IMR-90 (cell line): ENCODE results near the gene ARHGAP23. TPM values are rescaled to one million over a fixed set of nuclear protein-coding genes. Genes with fewer than 3 reads are reported as not detected.

Experiments used
- ATAC-seq: fragments of 200-7000 bp; cut with Tn5 transposase; 2 replicates; pipeline ENCODE4 v1.9.1; 2020; ENCODE audit warnings: low read depth, mild to moderate bottlenecking, moderate library complexity
- BruUV-seq: library from RNA; stranded (reverse); fragments of 400-500 nt; replicated peaks from 2 replicates; lab custom pipeline; 2021; lab: Mats Ljungman, UMichigan
- CTCF ChIA-PET: fragments of 300-600 bp; formaldehyde crosslinking; extraction: SDS; loops from one replicate; lab custom pipeline; 2021; ENCODE audit warnings: antibody characterized with exemption; lab: Yijun Ruan, JAX
- POLR2A ChIA-PET: fragments of 300-600 bp; sonication (Branson Sonifier 250); formaldehyde crosslinking; loops from one replicate; lab custom pipeline; 2022; ENCODE audit warnings: antibody characterized with exemption; ENCODE audit not compliant: unreplicated experiment; lab: Charles Lee
- DNase-seq: peaks from one replicate; pipeline ENCODE4 v3.0.0; 2013
- H2AFZ ChIP-seq: replicated peaks from 2 replicates; pipeline ENCODE3; 2013; ENCODE audit warnings: low read length, mild to moderate bottlenecking; ENCODE audit not compliant: poor library complexity
- H2AK5ac ChIP-seq: 2 replicates; pipeline ENCODE4 v1.6.1; 2013; ENCODE audit warnings: low read depth, low read length, inconsistent platforms
- H2AK9ac ChIP-seq: replicated peaks from 2 replicates; pipeline ENCODE3; 2013; ENCODE audit warnings: mild to moderate bottlenecking, low read depth, low read length, moderate library complexity; ENCODE audit not compliant: poor library complexity
- H2BK120ac ChIP-seq: 2 replicates; pipeline ENCODE4 v1.6.1; 2013; ENCODE audit warnings: low read depth, low read length, inconsistent platforms
- H2BK15ac ChIP-seq: 3 replicates; pipeline ENCODE4 v1.6.1; 2013; ENCODE audit warnings: low read depth, low read length, inconsistent platforms
- H2BK20ac ChIP-seq: 2 replicates; pipeline ENCODE4 v1.6.1; 2013; ENCODE audit warnings: low read depth, mild to moderate bottlenecking, inconsistent platforms, low read length, moderate library complexity
- H2BK5ac ChIP-seq: 2 replicates; pipeline ENCODE4 v1.6.1; 2013; ENCODE audit warnings: mild to moderate bottlenecking, low read depth, low read length, inconsistent platforms; ENCODE audit not compliant: poor library complexity, severe bottlenecking
- H3K14ac ChIP-seq: replicated peaks from 2 replicates; pipeline ENCODE4 v1.6.1; 2013; ENCODE audit warnings: low read depth, low read length, inconsistent platforms
- H3K18ac ChIP-seq: 2 replicates; pipeline ENCODE4 v1.6.1; 2013; ENCODE audit warnings: low read depth, low read length, control low read depth
- H3K23ac ChIP-seq: 2 replicates; pipeline ENCODE4 v1.6.1; 2013; ENCODE audit warnings: low read depth, low read length, inconsistent platforms
- H3K27ac ChIP-seq: 2 replicates; pipeline ENCODE4 v1.5.1; 2013; ENCODE audit warnings: mild to moderate bottlenecking, control low read depth, low read length; ENCODE audit not compliant: insufficient read depth
- H3K27me3 ChIP-seq: 2 replicates; pipeline ENCODE4 v1.6.1; 2013; ENCODE audit warnings: low read length; ENCODE audit not compliant: control insufficient read depth, insufficient read depth
- H3K36me3 ChIP-seq: 2 replicates; pipeline ENCODE4 v1.6.1; 2013; ENCODE audit warnings: low read length, mixed read lengths; ENCODE audit not compliant: control insufficient read depth, insufficient read depth
- H3K4ac ChIP-seq: 2 replicates; pipeline ENCODE4 v1.6.1; 2013; ENCODE audit warnings: low read depth, low read length, inconsistent platforms
- H3K4me1 ChIP-seq: 2 replicates; pipeline ENCODE4 v1.6.1; 2013; ENCODE audit warnings: low read length, mixed read lengths; ENCODE audit not compliant: control insufficient read depth, insufficient read depth
- H3K4me2 ChIP-seq: 2 replicates; pipeline ENCODE4 v1.6.1; 2013; ENCODE audit warnings: low read depth, mild to moderate bottlenecking, control low read depth, low read length, moderate library complexity
- H3K4me3 ChIP-seq: 2 replicates; pipeline ENCODE4 v1.5.1; 2013; ENCODE audit warnings: low read depth, mild to moderate bottlenecking, control low read depth, low read length, moderate library complexity; ENCODE audit not compliant: insufficient read depth
- H3K56ac ChIP-seq: 2 replicates; pipeline ENCODE4 v1.6.1; 2013; ENCODE audit warnings: low read length, inconsistent platforms; ENCODE audit not compliant: insufficient read depth; ENCODE audit errors: extremely low read depth
- H3K79me1 ChIP-seq, 2 experiments: 2 replicates each; pipeline ENCODE4 v1.6.1; 2013; ENCODE audit warnings: low read length in 2 of 2, inconsistent platforms in 1 of 2, low read depth in 1 of 2
- H3K9ac ChIP-seq: 2 replicates; pipeline ENCODE4 v1.6.1; 2013; ENCODE audit warnings: low read depth, low read length, control low read depth
- H3K9me1 ChIP-seq: 2 replicates; pipeline ENCODE4 v1.6.1; 2013; ENCODE audit warnings: low read length, inconsistent platforms; ENCODE audit not compliant: insufficient read depth
- H3K9me3 ChIP-seq: 2 replicates; pipeline ENCODE4 v1.6.1; 2013; ENCODE audit warnings: low read length; ENCODE audit not compliant: control insufficient read depth, insufficient read depth
- H4K20me1 ChIP-seq: 2 replicates; pipeline ENCODE4 v1.6.1; 2013; ENCODE audit warnings: low read length, inconsistent platforms; ENCODE audit not compliant: insufficient read depth
- H4K5ac ChIP-seq: 2 replicates; pipeline ENCODE4 v1.6.1; 2013; ENCODE audit warnings: mild to moderate bottlenecking, low read depth, low read length, control low read depth
- H4K8ac ChIP-seq, 2 experiments: 2 replicates each; pipeline ENCODE4 v1.6.1; 2013; ENCODE audit warnings: low read depth in 2 of 2, low read length in 2 of 2, control low read depth in 1 of 2, inconsistent platforms in 1 of 2
- H4K91ac ChIP-seq: 2 replicates; pipeline ENCODE4 v1.6.1; 2013; ENCODE audit warnings: low read depth, low read length, inconsistent platforms; ENCODE audit not compliant: insufficient read depth
- CEBPB ChIP-seq: IDR thresholded peaks from 2 replicates; pipeline ENCODE4 v1.6.1; 2012; ENCODE audit warnings: low read depth, low read length, improper control_type of control experiment
- FOS ChIP-seq: fragments of 150-350 bp; IDR thresholded peaks from 2 replicates; pipeline ENCODE4 v1.6.1; 2016; ENCODE audit warnings: low read depth, low read length
- MAZ ChIP-seq: IDR thresholded peaks from 2 replicates; pipeline ENCODE4 v1.6.1; 2012; ENCODE audit warnings: low read depth, mild to moderate bottlenecking, low read length, improper control_type of control experiment, moderate library complexity, borderline replicate concordance
- MXI1 ChIP-seq: IDR thresholded peaks from 2 replicates; pipeline ENCODE4 v1.6.1; 2012; ENCODE audit warnings: low read depth, mild to moderate bottlenecking, low read length, moderate library complexity, borderline replicate concordance
- NFE2L2 ChIP-seq: fragments of 150-350 bp; IDR thresholded peaks from 2 replicates; pipeline ENCODE4 v1.6.1; 2016; ENCODE audit warnings: low read depth, mild to moderate bottlenecking, low read length
- RAD21 ChIP-seq: IDR thresholded peaks from 2 replicates; pipeline ENCODE4 v1.6.1; 2012; ENCODE audit warnings: low read length, improper control_type of control experiment
- RCOR1 ChIP-seq: IDR thresholded peaks from 2 replicates; pipeline ENCODE4 v1.6.1; 2012; ENCODE audit warnings: mild to moderate bottlenecking, low read length, improper control_type of control experiment; ENCODE audit not compliant: insufficient replicate concordance
- SMC3 ChIP-seq: fragments of 150-350 bp; IDR thresholded peaks from 2 replicates; pipeline ENCODE4 v1.6.1; 2016; ENCODE audit warnings: low read depth, mild to moderate bottlenecking, antibody characterized with exemption, low read length, moderate library complexity
- WGBS, 2 experiments: methylation state at CpG; one replicate each; pipeline versions ENCODE4 v1.1.5 to v1.1.7; 2013; ENCODE audit warnings: missing lambda C conversion rate in 2 of 2; ENCODE audit not compliant: insufficient read length in 1 of 2; ENCODE audit errors: extremely low coverage in 2 of 2; 5-methylcytosine and 5-hydroxymethylcytosine counted together
- dilution Hi-C: fragments of 300-500 bp; cut with HindIII; formaldehyde crosslinking; loops from one replicate; pipeline ENCODE4 v1.14.3; 2018; ENCODE audit warnings: low sequenced_read_pairs; ENCODE audit not compliant: unreplicated experiment
- in situ Hi-C: fragments of 300-500 bp; cut with MboI; formaldehyde crosslinking; loops from 3 replicates; pipeline ENCODE4 v1.14.3; 2019; ENCODE audit warnings: low sequenced_read_pairs, inconsistent platforms, mixed read lengths
- intact Hi-C: fragments of 100-400 bp; cut with micrococcal nuclease; formaldehyde crosslinking; loops from 2 replicates; pipeline ENCODE4 v1.10.0; 2022
- polyA plus RNA-seq, 3 experiments: library from polyadenylated mRNA; depleted of rRNA; stranded (reverse); fragments of >200 nt; gene quantifications; 2 replicates each; pipeline ENCODE4 v1.2.3, GENCODE V29; 2012; ENCODE audit warnings: low replicate concordance in 1 of 3
- total RNA-seq: library from RNA; depleted of rRNA; stranded (reverse); fragments of >200 nt; gene quantifications from 2 replicates; pipeline ENCODE4 v1.2.3, GENCODE V29; 2012
- TF ChIP-seq, protein P1 (sequence below): fragments of 150-350 bp; IDR thresholded peaks from 2 replicates; pipeline ENCODE4 v1.6.1; 2017; ENCODE audit warnings: mild to moderate bottlenecking, antibody characterized with exemption, low read length, low read depth
- TF ChIP-seq, protein P2 (sequence below): conservative IDR thresholded peaks from 2 replicates; pipeline ENCODE4 v1.5.1; 2012; ENCODE audit warnings: mild to moderate bottlenecking, low read depth, low read length, improper control_type of control experiment

ARHGAP23 gene
- total and polyA plus RNA-seq, 2 of the 4 experiments (the other 2 are of a cell fraction): 9.3 to 43.3 TPM

DNA sequence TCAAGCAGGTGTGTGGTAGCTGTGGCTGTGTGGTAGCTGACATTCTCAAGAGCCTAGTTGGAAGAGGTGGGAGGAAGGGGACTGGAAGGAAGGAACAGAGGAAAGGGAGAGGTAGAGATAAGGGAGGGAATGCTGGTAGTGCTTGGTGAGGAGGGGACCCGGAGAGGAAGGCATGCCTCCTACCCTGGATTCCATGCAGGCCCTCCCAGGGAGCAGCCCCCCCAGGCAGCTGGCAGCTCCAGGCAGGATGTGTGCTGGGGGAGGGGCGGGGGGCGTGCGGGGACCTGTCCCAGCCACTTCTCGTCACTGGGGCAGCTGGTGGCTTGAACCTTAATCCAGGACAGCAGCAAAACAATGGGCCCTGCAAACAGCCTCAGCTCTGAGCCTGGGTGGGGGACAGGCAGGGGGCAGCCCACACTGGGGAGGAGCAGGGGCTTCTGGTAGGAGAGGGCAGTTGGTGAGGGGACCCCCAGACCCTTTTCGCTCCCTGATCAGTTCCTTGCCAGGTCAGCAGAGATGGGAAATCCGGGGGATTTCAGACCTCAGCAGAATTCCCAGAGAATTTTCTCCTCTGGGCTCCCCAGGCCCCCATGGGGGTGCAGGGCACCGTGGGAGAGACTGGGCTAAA, 27.1 kb downstream of the ARHGAP23 start:
- H3K4me2 ChIP-seq: peak overlapping the region; percentile 94
- intact Hi-C loops (no loop called here), dilution Hi-C loops (no loop called here), in situ Hi-C loops (no loop called here)
- H3K14ac ChIP-seq: peak overlapping the region; percentile 93
- H2AK9ac ChIP-seq: peak overlapping the region; percentile 84
- H2BK5ac ChIP-seq: peak overlapping the region; percentile 61
- H3K9ac ChIP-seq: peak overlapping the region; percentile 81
- H2BK120ac ChIP-seq: peak overlapping the region; percentile 64
- peak overlapping the region; percentile 84 for H2BK15ac ChIP-seq
- CTCF ChIA-PET: interaction anchor here (1.1 kb wide), 1 partner anchor 10 kb away, joined by 6 read pairs; no protein-coding TSS in a partner anchor
- H2AK5ac ChIP-seq: peak overlapping the region; percentile 98
- H3K18ac ChIP-seq: peak overlapping the region; percentile 62; the same call in 1 of the 2 replicates
- peak overlapping the region; percentile 63; the same call in 1 of the 2 replicates for H3K56ac ChIP-seq
- TF ChIP-seq RAD21: no peak
- TF ChIP-seq, protein P1, sequence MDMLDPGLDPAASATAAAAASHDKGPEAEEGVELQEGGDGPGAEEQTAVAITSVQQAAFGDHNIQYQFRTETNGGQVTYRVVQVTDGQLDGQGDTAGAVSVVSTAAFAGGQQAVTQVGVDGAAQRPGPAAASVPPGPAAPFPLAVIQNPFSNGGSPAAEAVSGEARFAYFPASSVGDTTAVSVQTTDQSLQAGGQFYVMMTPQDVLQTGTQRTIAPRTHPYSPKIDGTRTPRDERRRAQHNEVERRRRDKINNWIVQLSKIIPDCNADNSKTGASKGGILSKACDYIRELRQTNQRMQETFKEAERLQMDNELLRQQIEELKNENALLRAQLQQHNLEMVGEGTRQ: no peak
- no peak for TF ChIP-seq CEBPB
- TF ChIP-seq MXI1: no peak
- no peak for TF ChIP-seq SMC3
- TF ChIP-seq FOS: no peak
- no peak for TF ChIP-seq NFE2L2
- TF ChIP-seq, protein P2, sequence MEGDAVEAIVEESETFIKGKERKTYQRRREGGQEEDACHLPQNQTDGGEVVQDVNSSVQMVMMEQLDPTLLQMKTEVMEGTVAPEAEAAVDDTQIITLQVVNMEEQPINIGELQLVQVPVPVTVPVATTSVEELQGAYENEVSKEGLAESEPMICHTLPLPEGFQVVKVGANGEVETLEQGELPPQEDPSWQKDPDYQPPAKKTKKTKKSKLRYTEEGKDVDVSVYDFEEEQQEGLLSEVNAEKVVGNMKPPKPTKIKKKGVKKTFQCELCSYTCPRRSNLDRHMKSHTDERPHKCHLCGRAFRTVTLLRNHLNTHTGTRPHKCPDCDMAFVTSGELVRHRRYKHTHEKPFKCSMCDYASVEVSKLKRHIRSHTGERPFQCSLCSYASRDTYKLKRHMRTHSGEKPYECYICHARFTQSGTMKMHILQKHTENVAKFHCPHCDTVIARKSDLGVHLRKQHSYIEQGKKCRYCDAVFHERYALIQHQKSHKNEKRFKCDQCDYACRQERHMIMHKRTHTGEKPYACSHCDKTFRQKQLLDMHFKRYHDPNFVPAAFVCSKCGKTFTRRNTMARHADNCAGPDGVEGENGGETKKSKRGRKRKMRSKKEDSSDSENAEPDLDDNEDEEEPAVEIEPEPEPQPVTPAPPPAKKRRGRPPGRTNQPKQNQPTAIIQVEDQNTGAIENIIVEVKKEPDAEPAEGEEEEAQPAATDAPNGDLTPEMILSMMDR: no peak
- no peak for TF ChIP-seq RCOR1
- TF ChIP-seq MAZ: no peak
- H3K23ac ChIP-seq: peak overlapping the region; percentile 98
- DNase-seq: no peak
- peak overlapping the region; percentile 65; the same call in 1 of the 2 replicates for H3K4me3 ChIP-seq
- peaks cover 36% of the 10 kb centered on the region for H3K9me1 ChIP-seq
- H3K27ac ChIP-seq: peak overlapping the region; percentile 90
- no peaks in the 10 kb centered on the region for H3K27me3 ChIP-seq
- BruUV-seq: no TSS peak
- H4K5ac ChIP-seq: no peak overlapping the region
- POLR2A ChIA-PET: interaction anchor here (1.5 kb wide), 1 partner anchor 10 kb away, joined by 4 read pairs; no protein-coding TSS in a partner anchor
- peaks cover 41% of the 10 kb centered on the region for H3K4me1 ChIP-seq
- H2BK20ac ChIP-seq: peak overlapping the region; percentile 59
- peaks cover 30% of the 10 kb centered on the region for H3K36me3 ChIP-seq
- WGBS, 2 experiments: 24% methylated on average over 5 of the region's 8 CpGs; no CpG with 5 or more reads in 1 of the 2 experiments
- H4K20me1 ChIP-seq: peaks cover 69% of the 10 kb centered on the region
- no peaks in the 10 kb centered on the region for H3K9me3 ChIP-seq
- peak overlapping the region; percentile 84 for H3K4ac ChIP-seq
- peak overlapping the region; percentile 77 for H4K91ac ChIP-seq
- ATAC-seq: no peak
- H4K8ac ChIP-seq: peak overlapping the region; percentile 25 to 44; a peak in 3 of 4 replicates
- H3K79me1 ChIP-seq: peaks cover 54 to 91% of the 10 kb centered on the region in 2 experiments
- no peak overlapping the region for H2AFZ ChIP-seq
